ENCODE results near the gene PTRHD1. TPM values are rescaled to one million over a fixed set of nuclear protein-coding genes. Genes with fewer than 3 reads are reported as not detected.

The PTRHD1 gene
- total RNA-seq, 1 donor from 2014 or later = 41.6 TPM

DNA sequence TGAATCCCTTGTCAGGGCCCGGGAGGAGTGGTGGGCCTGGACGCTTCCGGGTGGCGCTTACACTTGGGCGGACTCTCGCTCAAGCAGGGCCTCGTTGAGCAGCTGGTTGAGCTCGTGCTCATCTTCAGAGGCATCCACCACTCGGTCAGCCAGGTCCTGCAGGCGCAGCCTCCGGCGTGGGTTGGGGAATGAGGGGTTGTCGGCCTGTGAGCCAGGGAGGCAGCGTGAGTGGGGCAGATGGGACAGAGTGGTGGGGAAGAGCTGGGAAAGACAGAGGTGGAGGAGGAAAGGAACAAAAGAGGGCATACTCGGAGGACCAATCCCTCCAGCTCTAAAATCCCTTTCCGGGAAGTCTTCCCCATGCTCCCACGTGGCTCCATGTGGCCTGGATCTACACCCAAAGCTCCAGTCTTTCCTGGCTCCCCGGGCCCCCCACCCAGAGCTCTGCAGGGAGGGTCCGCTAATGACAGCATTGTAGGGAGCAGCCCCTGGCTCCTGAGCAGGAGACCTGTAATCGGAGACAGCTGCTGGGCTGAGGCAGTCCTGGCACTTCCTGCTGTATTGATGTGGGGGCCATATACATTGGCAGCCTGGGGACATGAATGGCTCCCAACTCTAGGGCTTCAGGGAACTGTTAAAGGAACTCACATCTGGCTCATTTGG lies 41.7 kb upstream of the PTRHD1 start:
- H3K9ac ChIP-seq = no peak overlapping the region
- no peak for DNase-seq (ENCODE audit: low spot score)
- no peaks in the 10 kb centered on the region for H3K9me3 Mint-ChIP-seq
- H3K27ac Mint-ChIP-seq = no peak overlapping the region
- H3K79me2 ChIP-seq (ENCODE audit: low read depth) = no peaks in the 10 kb centered on the region
- H3K27me3 ChIP-seq = no peaks in the 10 kb centered on the region
- peaks cover 31% of the 10 kb centered on the region for H3K36me3 Mint-ChIP-seq
- H3F3A ChIP-seq (ENCODE audit: low read depth) = peaks cover 20% of the 10 kb centered on the region
- no peaks in the 10 kb centered on the region for H4K20me1 ChIP-seq (ENCODE audit: low read depth)
- no peak overlapping the region for H3K27ac ChIP-seq
- H3K9me3 ChIP-seq (ENCODE audit: low read depth) = no peaks in the 10 kb centered on the region
- H3K4me1 Mint-ChIP-seq = peaks cover 29% of the 10 kb centered on the region
- TF ChIP-seq EZH2phosphoT487 (IDR thresholded peaks at IDR 0.05) (no peak), EZH2 (IDR thresholded peaks at IDR 0.05) (no peak)
- TF ChIP-seq, protein P1, sequence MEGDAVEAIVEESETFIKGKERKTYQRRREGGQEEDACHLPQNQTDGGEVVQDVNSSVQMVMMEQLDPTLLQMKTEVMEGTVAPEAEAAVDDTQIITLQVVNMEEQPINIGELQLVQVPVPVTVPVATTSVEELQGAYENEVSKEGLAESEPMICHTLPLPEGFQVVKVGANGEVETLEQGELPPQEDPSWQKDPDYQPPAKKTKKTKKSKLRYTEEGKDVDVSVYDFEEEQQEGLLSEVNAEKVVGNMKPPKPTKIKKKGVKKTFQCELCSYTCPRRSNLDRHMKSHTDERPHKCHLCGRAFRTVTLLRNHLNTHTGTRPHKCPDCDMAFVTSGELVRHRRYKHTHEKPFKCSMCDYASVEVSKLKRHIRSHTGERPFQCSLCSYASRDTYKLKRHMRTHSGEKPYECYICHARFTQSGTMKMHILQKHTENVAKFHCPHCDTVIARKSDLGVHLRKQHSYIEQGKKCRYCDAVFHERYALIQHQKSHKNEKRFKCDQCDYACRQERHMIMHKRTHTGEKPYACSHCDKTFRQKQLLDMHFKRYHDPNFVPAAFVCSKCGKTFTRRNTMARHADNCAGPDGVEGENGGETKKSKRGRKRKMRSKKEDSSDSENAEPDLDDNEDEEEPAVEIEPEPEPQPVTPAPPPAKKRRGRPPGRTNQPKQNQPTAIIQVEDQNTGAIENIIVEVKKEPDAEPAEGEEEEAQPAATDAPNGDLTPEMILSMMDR (IDR thresholded peaks at IDR 0.05) = no peak
- no peaks in the 10 kb centered on the region for H3K36me3 ChIP-seq
- peaks cover 23% of the 10 kb centered on the region for H3K4me1 ChIP-seq
- H3K4me3 ChIP-seq = no peak overlapping the region
- H2AFZ ChIP-seq (replicated peaks) = no peak overlapping the region
- H3K4me2 ChIP-seq = no peak overlapping the region
- no peak overlapping the region for H3K4me3 Mint-ChIP-seq
- H3K27me3 Mint-ChIP-seq (ENCODE audit: insufficient read depth, low read depth) = peaks cover 10% of the 10 kb centered on the region

DNA sequence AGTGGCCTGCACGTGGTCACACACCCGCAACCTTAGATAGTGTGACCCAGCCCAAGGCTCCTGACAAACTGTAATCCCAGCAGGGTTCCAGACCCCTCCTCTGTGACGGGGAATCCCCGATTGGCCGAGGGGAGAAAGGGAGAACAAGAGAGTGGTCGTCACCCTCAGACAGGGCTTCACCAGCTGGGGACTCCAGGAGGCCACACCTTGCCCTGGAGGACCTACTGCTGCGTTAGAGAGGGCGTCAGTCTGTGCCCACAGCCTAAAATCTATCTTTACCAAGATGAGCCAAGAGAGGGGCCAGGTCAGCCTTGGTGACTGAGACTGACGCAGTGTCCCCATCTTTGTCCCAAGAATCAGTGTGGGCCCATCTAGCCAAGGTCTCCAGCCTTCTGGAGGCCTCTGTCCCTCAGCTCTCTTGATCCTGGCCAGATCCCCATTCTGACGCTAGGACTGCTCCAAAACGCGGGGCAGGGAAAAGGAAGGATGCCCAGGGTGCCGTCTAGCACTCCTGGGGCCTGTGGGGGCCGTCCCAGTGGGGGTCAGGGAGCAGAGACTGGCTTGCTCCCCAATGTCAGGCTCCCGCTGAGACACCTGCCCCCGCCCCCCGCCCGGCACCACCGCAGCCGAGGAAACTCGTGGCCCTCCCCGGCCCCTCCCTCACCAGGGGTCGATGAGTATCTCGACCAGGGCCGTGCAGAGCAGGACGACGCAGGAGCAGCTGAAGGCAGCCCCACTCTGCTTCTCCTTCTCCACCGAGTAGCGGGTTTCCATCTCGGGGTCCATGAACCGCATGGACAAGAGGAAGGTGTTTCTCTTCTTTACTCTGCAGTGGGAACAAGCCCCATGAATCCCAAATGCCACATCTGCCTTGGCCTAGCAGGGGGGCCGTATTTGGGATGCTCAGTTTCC lies 40.9 kb upstream of the PTRHD1 start:
- Histone ChIP-seq H3K4me2 (no peak overlapping the region), H3K27ac (no peak overlapping the region), H3K4me3 (no peak overlapping the region), H3K27me3 (no peaks in the 10 kb centered on the region), H3K9ac (no peak overlapping the region), H3K9me3 (ENCODE audit: low read depth) (no peaks in the 10 kb centered on the region), H3K4me1 (peaks cover 23% of the 10 kb centered on the region), H3K36me3 (no peaks in the 10 kb centered on the region), H2AFZ (replicated peaks) (no peak overlapping the region), H3F3A (ENCODE audit: low read depth) (peaks cover 20% of the 10 kb centered on the region), H4K20me1 (ENCODE audit: low read depth) (no peaks in the 10 kb centered on the region), H3K79me2 (ENCODE audit: low read depth) (no peaks in the 10 kb centered on the region)
- H3K36me3 Mint-ChIP-seq = peaks cover 31% of the 10 kb centered on the region
- peaks cover 10% of the 10 kb centered on the region for H3K27me3 Mint-ChIP-seq (ENCODE audit: insufficient read depth, low read depth)
- H3K27ac Mint-ChIP-seq = peak overlapping the region; percentile 57
- H3K4me3 Mint-ChIP-seq = no peak overlapping the region
- DNase-seq (ENCODE audit: low spot score) = no peak
- no peaks in the 10 kb centered on the region for H3K9me3 Mint-ChIP-seq
- H3K4me1 Mint-ChIP-seq = peaks cover 29% of the 10 kb centered on the region
- TF ChIP-seq EZH2 (IDR thresholded peaks at IDR 0.05) (no peak), EZH2phosphoT487 (IDR thresholded peaks at IDR 0.05) (no peak)
- TF ChIP-seq, protein P1 (IDR thresholded peaks at IDR 0.05) = no peak

DNA sequence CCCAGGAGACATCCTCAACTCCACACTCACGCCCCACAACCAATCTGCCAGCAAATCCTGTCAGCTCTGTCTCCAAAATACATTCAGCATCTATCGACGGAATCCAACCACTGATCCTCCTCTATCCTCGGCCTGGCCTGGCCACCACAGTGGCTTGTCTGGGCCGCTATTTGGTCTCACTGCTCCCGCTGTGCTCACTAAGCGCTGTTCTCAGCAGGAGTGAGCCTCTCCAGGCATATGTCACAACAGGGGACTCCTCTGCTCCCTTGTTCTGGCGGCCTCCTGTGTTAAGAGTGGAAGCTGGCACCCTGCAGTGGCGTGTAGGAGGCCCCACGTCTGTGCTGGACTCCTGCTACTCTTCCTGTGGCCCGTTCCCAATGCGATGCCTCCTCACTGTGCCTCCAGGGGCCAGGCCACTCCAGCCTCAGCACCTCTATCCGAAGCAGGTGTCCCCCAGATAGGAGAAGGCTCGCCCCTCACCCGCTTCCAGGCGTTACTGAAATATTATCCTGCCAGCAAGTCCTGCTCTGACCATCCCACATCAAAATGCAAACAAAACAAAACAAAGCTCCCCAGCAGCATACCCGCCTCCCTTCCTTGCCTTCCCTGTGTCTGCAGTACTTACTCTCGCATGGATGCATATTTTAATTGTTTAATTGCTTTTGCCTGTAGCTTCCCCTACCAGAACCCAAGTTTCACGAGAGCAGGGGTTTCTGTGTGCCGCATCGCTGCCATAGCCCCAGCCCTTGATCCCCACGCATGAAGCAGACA lies 39.9 kb upstream of the PTRHD1 start:
- H3K79me2 ChIP-seq (ENCODE audit: low read depth) = no peaks in the 10 kb centered on the region
- H4K20me1 ChIP-seq (ENCODE audit: low read depth) = peaks cover under 1% of the 10 kb centered on the region
- Mint-ChIP-seq H3K27ac (peak overlapping the region; percentile 83), H3K4me1 (peaks cover 29% of the 10 kb centered on the region), H3K27me3 (ENCODE audit: insufficient read depth, low read depth) (peaks cover 15% of the 10 kb centered on the region), H3K4me3 (peak overlapping the region; percentile 23), H3K36me3 (peaks cover 31% of the 10 kb centered on the region), H3K9me3 (no peaks in the 10 kb centered on the region)
- no peaks in the 10 kb centered on the region for H3K9me3 ChIP-seq (ENCODE audit: low read depth)
- peak; percentile 57 for DNase-seq (ENCODE audit: low spot score)
- peak overlapping the region; percentile 25 for H3K4me2 ChIP-seq
- H3K27me3 ChIP-seq = no peaks in the 10 kb centered on the region
- peaks cover 20% of the 10 kb centered on the region for H3F3A ChIP-seq (ENCODE audit: low read depth)
- H2AFZ ChIP-seq (replicated peaks) = no peak overlapping the region
- peak overlapping the region; percentile 56 for H3K27ac ChIP-seq
- no peak overlapping the region for H3K9ac ChIP-seq
- H3K4me1 ChIP-seq = peaks cover 23% of the 10 kb centered on the region
- H3K4me3 ChIP-seq = no peak overlapping the region
- no peaks in the 10 kb centered on the region for H3K36me3 ChIP-seq
- no peak for TF ChIP-seq EZH2phosphoT487 (IDR thresholded peaks at IDR 0.05)
- TF ChIP-seq EZH2 (IDR thresholded peaks at IDR 0.05) = no peak
- TF ChIP-seq, protein P1 (IDR thresholded peaks at IDR 0.05) = no peak
